Tibial nerve (tissue), 4 donors: ENCODE results near the gene TTLL3. TPM values are rescaled to one million over a fixed set of nuclear protein-coding genes. Genes with fewer than 3 reads are reported as not detected.

Experiments used
- DNase-seq, 2 donors: peaks; one replicate each; pipeline ENCODE4 v3.0.0-alpha.2; 2019; ENCODE audit warnings: low spot score in 2 of 2
- H3K27ac ChIP-seq, 4 donors: fragments of 200-600 bp; sonication (generic) in 3 of 4; one replicate each; pipeline ENCODE4 v1.5.1; 2017 to 2019; ENCODE audit warnings: mild to moderate bottlenecking in 1 of 4
- H3K27me3 ChIP-seq, 2 donors: fragments of 200-600 bp; sonication (generic) in 1 of 2; one replicate each; pipeline versions ENCODE4 v1.5.1 to v1.6.0; 2017 to 2019
- H3K36me3 ChIP-seq, 3 donors: fragments of 200-600 bp; sonication (generic); one replicate each; pipeline ENCODE4 v1.5.1; 2018 to 2019
- H3K4me1 ChIP-seq, 4 donors: fragments of 200-600 bp; sonication (generic) in 3 of 4; one replicate each; pipeline ENCODE4 v1.5.1; 2017 to 2019
- H3K4me3 ChIP-seq, 4 donors: fragments of 200-600 bp; sonication (generic) in 3 of 4; one replicate each; pipeline ENCODE4 v1.5.1; 2017 to 2019; ENCODE audit warnings: mild to moderate bottlenecking in 1 of 4, moderate library complexity in 1 of 4
- H3K9me3 ChIP-seq, 4 donors: fragments of 200-600 bp; sonication (generic) in 3 of 4; one replicate each; pipeline ENCODE4 v1.5.1; 2017 to 2019
- EP300 ChIP-seq, 2 donors: sonication (generic); formaldehyde crosslinking; IDR thresholded peaks; one replicate each; pipeline ENCODE4 v1.6.1; 2017; ENCODE audit warnings: antibody characterized with exemption in 2 of 2, mild to moderate bottlenecking in 1 of 2
- POLR2A ChIP-seq, 2 donors: fragments of 450-650 bp; IDR thresholded peaks; one replicate each; pipeline ENCODE4 v1.6.1; 2017; ENCODE audit warnings: antibody characterized with exemption in 2 of 2, mild to moderate bottlenecking in 2 of 2, moderate library complexity in 2 of 2
- WGBS, 2 donors: methylation state at CpG; one replicate each; pipeline ENCODE4 v1.1.5; 2018; 5-methylcytosine and 5-hydroxymethylcytosine counted together
- total RNA-seq, 4 donors: library from RNA; depleted of rRNA; stranded (reverse); fragments of >200 nt; gene quantifications; one replicate each; pipeline ENCODE4 v1.1.0, GENCODE V29; 2016
- TF ChIP-seq, protein P1 (sequence below), 5 experiments: fragments of 200-600 bp in 3 of 5; fragments of 450-650 bp in 2 of 5; sonication (generic) in 3 of 5; IDR thresholded peaks; one replicate each; pipeline ENCODE4 v1.5.1; 2016 to 2019; ENCODE audit warnings: antibody characterized with exemption in 5 of 5, mild to moderate bottlenecking in 3 of 5, moderate library complexity in 2 of 5

Gene TTLL3
- total RNA-seq, 4 donors from 2014 or later = 58.2 to 173 (median 120) TPM

DNA sequence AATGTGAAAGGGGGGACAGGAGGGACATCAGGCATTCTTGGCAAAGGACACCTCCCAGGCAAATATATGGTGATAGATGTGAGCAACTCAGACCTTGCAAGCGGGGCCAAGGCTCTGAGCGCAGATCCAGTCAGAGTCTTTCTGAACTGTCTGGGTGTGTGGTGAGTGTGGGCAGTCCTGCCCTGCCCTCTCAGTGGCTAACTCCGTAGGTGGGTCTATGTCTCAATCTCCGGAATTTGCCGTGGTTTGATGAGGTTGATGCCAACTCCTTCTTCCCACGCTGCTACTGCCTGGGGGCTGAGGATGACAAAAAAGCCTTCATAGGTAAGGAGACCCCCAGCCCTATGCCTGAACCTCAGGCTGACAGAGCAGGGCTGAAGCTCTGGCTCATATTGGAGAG lies 7.4 kb downstream of the TTLL3 start:
- Histone ChIP-seq H3K27ac (no peak overlapping the region), H3K4me1 (no peaks in the 10 kb centered on the region), H3K9me3 (no peaks in the 10 kb centered on the region), H3K27me3 (no peaks in the 10 kb centered on the region), H3K4me3 (no peak overlapping the region), H3K36me3 (peaks cover 0 to 70% (median 5%) of the 10 kb centered on the region in 3 donors)
- TF ChIP-seq, protein P1, sequence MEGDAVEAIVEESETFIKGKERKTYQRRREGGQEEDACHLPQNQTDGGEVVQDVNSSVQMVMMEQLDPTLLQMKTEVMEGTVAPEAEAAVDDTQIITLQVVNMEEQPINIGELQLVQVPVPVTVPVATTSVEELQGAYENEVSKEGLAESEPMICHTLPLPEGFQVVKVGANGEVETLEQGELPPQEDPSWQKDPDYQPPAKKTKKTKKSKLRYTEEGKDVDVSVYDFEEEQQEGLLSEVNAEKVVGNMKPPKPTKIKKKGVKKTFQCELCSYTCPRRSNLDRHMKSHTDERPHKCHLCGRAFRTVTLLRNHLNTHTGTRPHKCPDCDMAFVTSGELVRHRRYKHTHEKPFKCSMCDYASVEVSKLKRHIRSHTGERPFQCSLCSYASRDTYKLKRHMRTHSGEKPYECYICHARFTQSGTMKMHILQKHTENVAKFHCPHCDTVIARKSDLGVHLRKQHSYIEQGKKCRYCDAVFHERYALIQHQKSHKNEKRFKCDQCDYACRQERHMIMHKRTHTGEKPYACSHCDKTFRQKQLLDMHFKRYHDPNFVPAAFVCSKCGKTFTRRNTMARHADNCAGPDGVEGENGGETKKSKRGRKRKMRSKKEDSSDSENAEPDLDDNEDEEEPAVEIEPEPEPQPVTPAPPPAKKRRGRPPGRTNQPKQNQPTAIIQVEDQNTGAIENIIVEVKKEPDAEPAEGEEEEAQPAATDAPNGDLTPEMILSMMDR (IDR thresholded peaks at IDR 0.05) = no peak
- TF ChIP-seq EP300 (IDR thresholded peaks at IDR 0.05) (no peak), POLR2A (IDR thresholded peaks at IDR 0.05) (no peak)
- WGBS, 2 donors = 77 to 83% methylated on average over 6 of the region's 6 CpGs
- no peak for DNase-seq

- peaks cover 0 to 59% (median 0%) of the 10 kb centered on the region in 3 donors for H3K36me3 ChIP-seq
- H3K9me3 ChIP-seq = no peaks in the 10 kb centered on the region
- no peaks in the 10 kb centered on the region for H3K27me3 ChIP-seq
- H3K4me1 ChIP-seq = no peaks in the 10 kb centered on the region
- DNase-seq = no peak
- WGBS, 2 donors = 93 to 96% methylated on average over 6 of the region's 7 CpGs
- TF ChIP-seq EP300 (IDR thresholded peaks at IDR 0.05) (no peak), POLR2A (IDR thresholded peaks at IDR 0.05) (no peak)
- TF ChIP-seq, protein P1 (IDR thresholded peaks at IDR 0.05) = no peak
- no peak overlapping the region for H3K27ac ChIP-seq
- no peak overlapping the region for H3K4me3 ChIP-seq
These were observed 8.7 kb downstream of the TTLL3 start for GRCh38 chr3:9818666-9819335.

GRCh38 chr3:9820543-9820942 lies 10.5 kb downstream of the TTLL3 start:
- TF ChIP-seq EP300 (IDR thresholded peaks at IDR 0.05) (no peak), POLR2A (IDR thresholded peaks at IDR 0.05) (no peak)
- TF ChIP-seq, protein P1 (IDR thresholded peaks at IDR 0.05) = no peak
- H3K4me1 ChIP-seq = no peaks in the 10 kb centered on the region
- DNase-seq = no peak
- H3K36me3 ChIP-seq = peaks cover 0 to 49% (median 0%) of the 10 kb centered on the region in 3 donors
- no peaks in the 10 kb centered on the region for H3K9me3 ChIP-seq
- no peak overlapping the region for H3K4me3 ChIP-seq
- no peaks in the 10 kb centered on the region for H3K27me3 ChIP-seq
- WGBS, 2 donors = 77 to 89% methylated on average over 7 to 12 of the region's 12 CpGs
- H3K27ac ChIP-seq = no peak overlapping the region

- Histone ChIP-seq H3K4me3 (no peak overlapping the region), H3K27ac (no peak overlapping the region), H3K27me3 (no peaks in the 10 kb centered on the region), H3K9me3 (no peaks in the 10 kb centered on the region), H3K4me1 (no peaks in the 10 kb centered on the region), H3K36me3 (peaks cover 0 to 49% (median 0%) of the 10 kb centered on the region in 3 donors)
- no peak for DNase-seq
- TF ChIP-seq, protein P1 (IDR thresholded peaks at IDR 0.05) = no peak
- TF ChIP-seq EP300 (IDR thresholded peaks at IDR 0.05) (no peak), POLR2A (IDR thresholded peaks at IDR 0.05) (no peak)
- 67 to 76% methylated on average over 2 of the region's 2 CpGs for WGBS, 2 donors
These were observed 10.9 kb downstream of the TTLL3 start for GRCh38 chr3:9820946-9821345.

- Histone ChIP-seq H3K4me1 (no peaks in the 10 kb centered on the region), H3K27ac (no peak overlapping the region), H3K36me3 (peaks cover 0 to 59% (median 0%) of the 10 kb centered on the region in 3 donors), H3K9me3 (no peaks in the 10 kb centered on the region), H3K27me3 (no peaks in the 10 kb centered on the region), H3K4me3 (no peak overlapping the region)
- WGBS, 2 donors = 70 to 75% methylated on average over 14 of the region's 14 CpGs
- TF ChIP-seq EP300 (IDR thresholded peaks at IDR 0.05) (no peak), POLR2A (IDR thresholded peaks at IDR 0.05) (no peak)
- TF ChIP-seq, protein P1 (IDR thresholded peaks at IDR 0.05) = no peak
- no peak for DNase-seq
These were observed 15.5 kb downstream of the TTLL3 start for GRCh38 chr3:9825451-9826040.
